HCT116 (cell line): ENCODE data around the gene NUDT16L1. TPM values are rescaled to one million over a fixed set of nuclear protein-coding genes. Genes with fewer than 3 reads are reported as not detected.
"Not testable (repeated sequence)": the region's sequence is repeated elsewhere in the genome, so short reads cannot be mapped to it uniquely, and the experiment has no call there.

ENCODE experiments used
- ATAC-seq: fragments of 200-7000 bp; cut with Tn5 transposase; 2 replicates; pipeline ENCODE4 v1.9.1; 2020; ENCODE audit warnings: mild to moderate bottlenecking, moderate library complexity
- BruUV-seq: library from RNA; stranded (reverse); fragments of 400-500 nt; replicated peaks from 2 replicates; lab custom pipeline; 2021; lab: Mats Ljungman, UMichigan
- CTCF ChIA-PET: fragments of 300-600 bp; sonication (Branson Sonifier 250); formaldehyde crosslinking; loops from one replicate; lab custom pipeline; 2021; ENCODE audit warnings: antibody characterized with exemption; lab: Charles Lee
- POLR2A ChIA-PET: fragments of 300-600, 350-600 bp; sonication (Branson Sonifier 250); formaldehyde crosslinking; loops from one replicate; lab custom pipeline; 2021; ENCODE audit warnings: antibody characterized with exemption; lab: Charles Lee
- RAD21 ChIA-PET, 2 experiments: fragments of 300-600 bp; sonication (Branson Sonifier 250); formaldehyde crosslinking; loops; one replicate each; lab custom pipeline; 2023; ENCODE audit warnings: low total read pairs in 2 of 2; ENCODE audit not compliant: uncharacterized antibody in 2 of 2, unreplicated experiment in 2 of 2, low non-redundant PET in 1 of 2; lab: Charles Lee
- DNase-seq: peaks from one replicate; pipeline ENCODE4 v3.0.0-alpha.2; 2010; ENCODE audit warnings: low read depth, low spot score
- H2AFZ ChIP-seq: fragments of 200-600 bp; shearing (Covaris generic), sonication (generic); 2 replicates; pipeline ENCODE4 v1.6.1; 2017; ENCODE audit warnings: low read depth, mixed run types, mixed read lengths, antibody characterized with exemption, low read length; ENCODE audit not compliant: poor library complexity, severe bottlenecking
- H3K27ac ChIP-seq: 2 replicates; pipeline ENCODE4 v1.5.1; 2012; ENCODE audit warnings: low read depth, low read length
- H3K27me3 ChIP-seq: fragments of 200-600 bp; sonication (generic); 2 replicates; pipeline ENCODE4 v1.6.1; 2016; ENCODE audit warnings: mixed run types, low read length, mixed read lengths; ENCODE audit not compliant: insufficient read depth
- H3K36me3 ChIP-seq, 2 experiments: fragments of 200-500 bp in 1 of 2; fragments of 200-600 bp in 1 of 2; sonication (Bioruptor generic) in 1 of 2; sonication (generic) in 1 of 2; 2 replicates each; pipeline versions ENCODE4 v1.5.1 to v1.6.1; 2014 to 2016; ENCODE audit warnings: low read length in 2 of 2, inconsistent platforms in 1 of 2, mixed read lengths in 1 of 2, mixed run types in 1 of 2; ENCODE audit not compliant: insufficient read depth in 2 of 2, control insufficient read depth in 1 of 2
- H3K4me1 ChIP-seq, 2 experiments: fragments of 200-600 bp in 1 of 2; sonication (generic) in 1 of 2; 2 replicates each; pipeline versions ENCODE4 v1.5.1 to v1.6.1; 2012 to 2017; ENCODE audit warnings: low read length in 2 of 2, inconsistent platforms in 1 of 2, mild to moderate bottlenecking in 1 of 2, mixed read lengths in 1 of 2, mixed run types in 1 of 2, moderate library complexity in 1 of 2; ENCODE audit not compliant: insufficient read depth in 2 of 2, control insufficient read depth in 1 of 2
- H3K4me2 ChIP-seq: fragments of 200-600 bp; sonication (generic); 2 replicates; pipeline ENCODE4 v1.6.1; 2017; ENCODE audit warnings: mixed run types, low read length, mixed read lengths
- H3K4me3 ChIP-seq, 2 experiments: fragments of 200-600 bp in 1 of 2; sonication (generic) in 1 of 2; replicated peaks in 1 of 2; 2 replicates each; pipeline ENCODE4 v1.5.1; 2011 to 2016; ENCODE audit warnings: low read length in 2 of 2, control low read depth in 1 of 2, low read depth in 1 of 2, mild to moderate bottlenecking in 1 of 2, mixed read lengths in 1 of 2, mixed run types in 1 of 2
- H3K79me2 ChIP-seq: fragments of 200-600 bp; sonication (generic); 2 replicates; pipeline ENCODE4 v1.6.1; 2017; ENCODE audit warnings: mild to moderate bottlenecking, mixed run types, low read length, moderate library complexity, mixed read lengths; ENCODE audit not compliant: insufficient read depth
- H3K9ac ChIP-seq: fragments of 200-600 bp; sonication (generic); 2 replicates; pipeline ENCODE4 v1.6.1; 2016; ENCODE audit warnings: low read length, mixed read lengths
- H3K9me2 ChIP-seq: fragments of 200-600 bp; sonication (generic), shearing (Covaris generic); 2 replicates; pipeline ENCODE4 v1.6.1; 2017; ENCODE audit warnings: mixed run types, mild to moderate bottlenecking, moderate library complexity; ENCODE audit not compliant: insufficient read depth
- H3K9me3 ChIP-seq, 2 experiments: fragments of 200-500 bp in 1 of 2; fragments of 200-600 bp in 1 of 2; sonication (Bioruptor generic) in 1 of 2; sonication (generic) in 1 of 2; 2 replicates each; pipeline ENCODE4 v1.6.1; 2014 to 2017; ENCODE audit warnings: low read length in 2 of 2, mixed read lengths in 2 of 2, inconsistent platforms in 1 of 2, low read depth in 1 of 2, mild to moderate bottlenecking in 1 of 2, mixed run types in 1 of 2, moderate library complexity in 1 of 2; ENCODE audit not compliant: control insufficient read depth in 1 of 2, insufficient read depth in 1 of 2
- H4K20me1 ChIP-seq: fragments of 200-600 bp; sonication (generic), shearing (Covaris generic); 2 replicates; pipeline ENCODE4 v1.6.1; 2017; ENCODE audit warnings: mixed run types, mild to moderate bottlenecking, moderate library complexity; ENCODE audit not compliant: insufficient read depth
- CBX3 ChIP-seq: IDR thresholded peaks from 2 replicates; pipeline ENCODE4 v1.6.1; 2012; ENCODE audit warnings: low read depth
- POLR2AphosphoS5 ChIP-seq: IDR thresholded peaks from 2 replicates; pipeline ENCODE4 v1.6.1; 2011; ENCODE audit warnings: mild to moderate bottlenecking, low read depth, low read length, moderate library complexity
- RAD21 ChIP-seq: IDR thresholded peaks from 2 replicates; pipeline ENCODE4 v1.6.1; 2012; ENCODE audit warnings: low read depth, mild to moderate bottlenecking
- YY1 ChIP-seq: IDR thresholded peaks from 2 replicates; pipeline ENCODE4 v1.6.1; 2011; ENCODE audit warnings: low read length, low read depth, moderate library complexity, mild to moderate bottlenecking; ENCODE audit not compliant: insufficient replicate concordance; ENCODE audit errors: extremely low read depth
- intact Hi-C: fragments of 100-400 bp; cut with micrococcal nuclease; formaldehyde crosslinking; loops from 2 replicates; pipeline ENCODE4 v1.10.0; 2022
- total RNA-seq: library from RNA; stranded (reverse); gene quantifications from one replicate; pipeline ENCODE4 v1.2.1, GENCODE V29; 2021; ENCODE audit not compliant: unreplicated experiment
- TF ChIP-seq, protein P1 (sequence below): IDR thresholded peaks from 2 replicates; pipeline ENCODE4 v1.6.1; 2012
- TF ChIP-seq, protein P2 (sequence below), 3 experiments: fragments of 200-600 bp in 1 of 3; sonication (generic) in 1 of 3; IDR thresholded peaks in 2 of 3; conservative IDR thresholded peaks in 1 of 3; 2 replicates each; pipeline ENCODE4 v1.5.1; 2012 to 2017; ENCODE audit warnings: low read depth in 2 of 3, low read length in 2 of 3, antibody characterized with exemption in 1 of 3, borderline replicate concordance in 1 of 3, control low read depth in 1 of 3, mild to moderate bottlenecking in 1 of 3, mixed read lengths in 1 of 3, mixed run types in 1 of 3, moderate library complexity in 1 of 3; ENCODE audit not compliant: insufficient read depth in 1 of 3

NUDT16L1 gene
- total RNA-seq, 1 experiment from 2014 or later = 23.4 TPM

DNA sequence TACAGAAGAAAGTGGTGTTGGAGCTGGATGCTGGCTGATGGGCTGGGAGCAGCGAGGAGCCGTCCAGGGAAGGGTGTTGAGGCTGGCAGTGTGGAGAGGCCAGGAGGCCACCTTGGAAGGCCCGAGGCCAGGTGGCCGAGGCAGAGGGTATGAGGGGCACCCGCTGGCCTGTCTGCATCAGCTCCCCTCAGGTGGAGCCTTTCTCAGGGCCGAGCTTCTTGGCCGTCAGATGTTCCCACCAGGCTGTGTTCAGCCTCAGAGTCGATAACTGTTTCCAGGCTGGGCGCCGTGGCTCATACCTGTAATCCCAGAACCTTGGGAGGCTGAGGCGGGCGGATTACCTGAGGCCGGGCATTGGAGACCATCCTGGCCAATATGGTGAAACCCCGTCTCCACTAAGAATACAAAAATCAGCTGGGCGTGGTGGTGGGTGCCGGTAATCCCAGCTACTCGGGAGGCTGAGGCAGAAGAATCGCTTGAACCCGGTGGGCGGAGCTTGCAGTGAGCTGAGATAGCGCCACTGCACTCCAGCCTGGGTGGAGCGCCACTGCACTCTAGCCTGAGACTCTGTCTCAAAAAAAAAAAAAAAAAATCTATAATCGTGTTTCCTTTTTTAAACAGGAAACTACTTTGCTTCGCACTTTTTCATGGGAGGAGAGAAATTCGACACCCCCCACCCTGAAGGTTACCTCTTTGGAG is 43.5 kb upstream of the NUDT16L1 start:
- ChIA-PET POLR2A (no interaction called here), CTCF (interaction anchor here (0.5 to 1.3 kb wide), 7 partner anchors 16 to 308 kb away, joined by 3 to 5 read pairs (median 3); partner anchors contain the start of genes MGRN1 and SEC14L5), RAD21 (interaction anchor here in 1 of 2 experiments (0.6 kb wide), 1 partner anchor 101 kb away, joined by 3 read pairs; no protein-coding TSS in a partner anchor)
- no peak overlapping the region for H3K27ac ChIP-seq
- peaks cover 42% of the 10 kb centered on the region for H3K79me2 ChIP-seq
- intact Hi-C loops = loop anchor here (10.0 kb wide), 1 partner anchor 135 kb away; no protein-coding TSS in a partner anchor
- no peaks in the 10 kb centered on the region for H3K27me3 ChIP-seq
- no peak overlapping the region for H2AFZ ChIP-seq
- BruUV-seq = no TSS peak
- H4K20me1 ChIP-seq = no peaks in the 10 kb centered on the region
- DNase-seq (no peak), ATAC-seq (no peak)
- H3K9me2 ChIP-seq = no peaks in the 10 kb centered on the region
- peak overlapping the region; percentile 19; the same call in 1 of the 2 replicates for H3K4me2 ChIP-seq
- H3K4me1 ChIP-seq = peaks cover 2 to 8% of the 10 kb centered on the region in 2 experiments; a peak in 3 of 4 replicates
- H3K9me3 ChIP-seq = no peaks in the 10 kb centered on the region
- no peak overlapping the region for H3K9ac ChIP-seq
- peaks cover 0 to 8% of the 10 kb centered on the region in 2 experiments; a peak in 2 of 4 replicates for H3K36me3 ChIP-seq
- no peak overlapping the region for H3K4me3 ChIP-seq
- TF ChIP-seq, protein P1, sequence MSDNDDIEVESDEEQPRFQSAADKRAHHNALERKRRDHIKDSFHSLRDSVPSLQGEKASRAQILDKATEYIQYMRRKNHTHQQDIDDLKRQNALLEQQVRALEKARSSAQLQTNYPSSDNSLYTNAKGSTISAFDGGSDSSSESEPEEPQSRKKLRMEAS = no peak
- no peak for TF ChIP-seq POLR2AphosphoS5

DNA sequence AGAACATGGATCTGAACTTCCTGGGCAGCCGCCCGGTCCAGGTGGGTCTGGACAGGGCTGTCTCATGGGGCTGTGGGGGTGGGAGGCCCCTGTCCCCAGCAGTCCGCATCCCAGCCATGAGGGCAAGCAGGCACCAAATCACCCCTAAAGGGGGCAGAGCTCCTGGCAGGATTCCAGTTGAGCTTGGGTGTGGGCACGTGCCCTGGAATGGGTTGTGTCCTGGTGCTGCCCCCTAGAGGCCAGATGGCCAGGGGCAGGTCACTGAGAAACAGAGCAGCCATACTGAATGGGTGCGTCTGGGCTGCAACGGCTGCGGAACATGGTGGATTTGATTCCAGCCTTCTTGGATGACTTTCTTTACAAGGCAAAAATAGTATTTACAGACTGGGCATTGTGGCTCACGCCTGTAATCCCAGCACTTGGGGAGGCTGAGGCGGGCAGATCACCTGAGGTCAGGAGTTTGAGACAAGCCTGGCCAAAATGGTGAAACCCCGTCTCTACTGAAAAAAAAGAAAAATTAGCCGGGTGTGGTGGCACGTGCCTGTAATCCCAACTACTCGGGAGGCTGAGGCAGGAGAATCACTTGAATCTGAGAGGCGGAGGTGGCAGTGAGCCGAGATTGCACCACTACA is 42.8 kb upstream of the NUDT16L1 start:
- intact Hi-C loops = loop anchor here (10.0 kb wide), 1 partner anchor 136 kb away; no protein-coding TSS in a partner anchor
- H3K4me1 ChIP-seq, H3K9ac ChIP-seq, H3K27me3 ChIP-seq, H4K20me1 ChIP-seq, H3K9me2 ChIP-seq, H3K9me3 ChIP-seq, H3K27ac ChIP-seq, H2AFZ ChIP-seq, H3K36me3 ChIP-seq, POLR2A ChIA-PET, H3K4me3 ChIP-seq, BruUV-seq: not testable (repeated sequence)
- DNase-seq (peak; percentile 72), ATAC-seq (peak; percentile 94)
- TF ChIP-seq CBX3 (peak; percentile 18; the same call in 1 of the 2 replicates), POLR2AphosphoS5 (0 out of 2 replicates have a peak, but pooled peaks have one; percentile 23), RAD21 (peak; percentile 53; the same call in 1 of the 2 replicates), YY1 (peak; percentile 74)
- TF ChIP-seq, protein P2, sequence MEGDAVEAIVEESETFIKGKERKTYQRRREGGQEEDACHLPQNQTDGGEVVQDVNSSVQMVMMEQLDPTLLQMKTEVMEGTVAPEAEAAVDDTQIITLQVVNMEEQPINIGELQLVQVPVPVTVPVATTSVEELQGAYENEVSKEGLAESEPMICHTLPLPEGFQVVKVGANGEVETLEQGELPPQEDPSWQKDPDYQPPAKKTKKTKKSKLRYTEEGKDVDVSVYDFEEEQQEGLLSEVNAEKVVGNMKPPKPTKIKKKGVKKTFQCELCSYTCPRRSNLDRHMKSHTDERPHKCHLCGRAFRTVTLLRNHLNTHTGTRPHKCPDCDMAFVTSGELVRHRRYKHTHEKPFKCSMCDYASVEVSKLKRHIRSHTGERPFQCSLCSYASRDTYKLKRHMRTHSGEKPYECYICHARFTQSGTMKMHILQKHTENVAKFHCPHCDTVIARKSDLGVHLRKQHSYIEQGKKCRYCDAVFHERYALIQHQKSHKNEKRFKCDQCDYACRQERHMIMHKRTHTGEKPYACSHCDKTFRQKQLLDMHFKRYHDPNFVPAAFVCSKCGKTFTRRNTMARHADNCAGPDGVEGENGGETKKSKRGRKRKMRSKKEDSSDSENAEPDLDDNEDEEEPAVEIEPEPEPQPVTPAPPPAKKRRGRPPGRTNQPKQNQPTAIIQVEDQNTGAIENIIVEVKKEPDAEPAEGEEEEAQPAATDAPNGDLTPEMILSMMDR (IDR thresholded peaks at IDR 0.05 in 2 of 3, conservative IDR thresholded peaks at IDR 0.05 in 1 of 3; ENCODE audit: borderline replicate concordance in 1 of 3, insufficient read depth in 1 of 3, low read depth in 2 of 3, low read length in 2 of 3) = peak; percentile 80 to 96 (median 96)
- TF ChIP-seq, protein P1 = peak; percentile 77
- H3K4me2 ChIP-seq = peak overlapping the region; percentile 19; the same call in 1 of the 2 replicates
- H3K79me2 ChIP-seq = peaks cover 37% of the 10 kb centered on the region
- ChIA-PET RAD21 (interaction anchor here in 1 of 2 experiments (0.6 kb wide), 1 partner anchor 102 kb away, joined by 3 read pairs; no protein-coding TSS in a partner anchor), CTCF (interaction anchor here (0.5 to 1.3 kb wide), 6 partner anchors 16 to 307 kb away, joined by 3 to 5 read pairs (median 3); partner anchors contain the start of genes MGRN1 and SEC14L5)
